Endothelial cell of umbilical vein (primary cell): ENCODE results near the gene PRSS21.

Source experiments
- CTCF ChIP-seq, 2 donors: IDR thresholded peaks; 1 replicate in 1 of 2; 2 replicates in 1 of 2; pipeline ENCODE4 v1.5.1; 2011; ENCODE audit warnings: low read length in 2 of 2, mild to moderate bottlenecking in 2 of 2, moderate library complexity in 2 of 2, control low read depth in 1 of 2, inconsistent platforms in 1 of 2, low read depth in 1 of 2; ENCODE audit not compliant: insufficient read depth in 1 of 2; ENCODE audit errors: extremely low read depth in 1 of 2
- EZH2 ChIP-seq: IDR thresholded peaks from 2 replicates; pipeline ENCODE4 v1.6.1; 2012; ENCODE audit warnings: borderline replicate concordance, low read depth, mild to moderate bottlenecking, moderate library complexity, low read length, inconsistent platforms; ENCODE audit not compliant: severe bottlenecking
- MAX ChIP-seq: IDR thresholded peaks from 2 replicates; pipeline ENCODE4 v1.6.1; 2011; ENCODE audit not compliant: insufficient read depth, insufficient read length

- TF ChIP-seq CTCF (IDR thresholded peaks at IDR 0.05; ENCODE audit: extremely low read depth in 1 of 2, insufficient read depth in 1 of 2, low read depth in 1 of 2, low read length in 2 of 2) (no peak), MAX (no peak), EZH2 (no peak)
These were observed 10.9 kb downstream of the PRSS21 start for GRCh38 chr16:2827831-2828520.
